Mucosa of descending colon (tissue), 3 donors: ENCODE results near the gene LEFTY1. TPM values are rescaled to one million over a fixed set of nuclear protein-coding genes. Genes with fewer than 3 reads are reported as not detected.
"Not testable (repeated sequence)": the region's sequence is repeated elsewhere in the genome, so short reads cannot be mapped to it uniquely, and the experiment has no call there.

ENCODE experiments used
- ATAC-seq: fragments of 200-7000 bp; cut with Tn5 transposase; one replicate; pipeline ENCODE4 v1.9.1; 2020; ENCODE audit warnings: mild to moderate bottlenecking, moderate library complexity
- DNase-seq, 3 donors: peaks; one replicate each; pipeline ENCODE4 v3.0.0-alpha.2; 2020
- H3K36me3 ChIP-seq: fragments of 200-600 bp; one replicate; pipeline ENCODE4 v1.8.0; 2021; ENCODE audit warnings: low read depth, mild to moderate bottlenecking
- H3K4me1 ChIP-seq: fragments of 200-600 bp; one replicate; pipeline ENCODE4 v1.8.0; 2021; ENCODE audit warnings: low read depth, mild to moderate bottlenecking
- H3K4me3 ChIP-seq: fragments of 200-600 bp; one replicate; pipeline ENCODE4 v1.8.0; 2021; ENCODE audit warnings: mild to moderate bottlenecking
- H3K9me3 ChIP-seq: fragments of 200-600 bp; one replicate; pipeline ENCODE4 v1.8.0; 2021; ENCODE audit warnings: mild to moderate bottlenecking
- CTCF ChIP-seq: fragments of 200-600 bp; IDR thresholded peaks from one replicate; pipeline ENCODE4 v1.8.0; 2022; ENCODE audit warnings: antibody characterized with exemption, mild to moderate bottlenecking
- intact Hi-C, 2 donors: fragments of 100-400 bp; cut with DNase I in 1 of 2; cut with micrococcal nuclease in 1 of 2; formaldehyde crosslinking; loops; one replicate each; pipeline versions ENCODE4 v1.11.0 to v1.11.1; 2022; cut with DNase I, micrococcal nuclease
- total RNA-seq, 3 donors: library from RNA; stranded (reverse); fragmentation: NEBNext Ultra II Directional in 2 of 3; extraction: Animal tissue kit (Norgen Biotek cat#: 25700) in 2 of 3; gene quantifications; one replicate each; pipeline versions ENCODE4 v1.2.1 to v1.2.4, GENCODE V29; 2021 to 2023
- donor health status: DM: no; HTN: no; CAD: no; lungs with moderate emphysema.
- donor health status: DM: no; HTN: no; CAD: no.
- donor health status: DM: no; HTN: yes; CAD: no.

Gene LEFTY1
- total RNA-seq, 3 donors from 2014 or later: 27.3 to 199 (median 60.3) TPM

- H3K9me3 ChIP-seq: no peaks in the 10 kb centered on the region
- no peak overlapping the region for H3K4me3 ChIP-seq
- intact Hi-C loops: no loop called here
- DNase-seq (no peak), ATAC-seq (no peak)
- no peak for TF ChIP-seq CTCF
- H3K4me1 ChIP-seq: no peaks in the 10 kb centered on the region
- no peaks in the 10 kb centered on the region for H3K36me3 ChIP-seq
Observed at GRCh38 chr1:225933072-225933471, 44.1 kb upstream of the LEFTY1 start.

- H3K4me1 ChIP-seq: no peaks in the 10 kb centered on the region
- TF ChIP-seq CTCF: no peak
- no peak for DNase-seq
- H3K36me3 ChIP-seq: no peaks in the 10 kb centered on the region
- intact Hi-C loops: no loop called here
- H3K9me3 ChIP-seq: no peaks in the 10 kb centered on the region
- H3K4me3 ChIP-seq: no peak overlapping the region
- no peak for ATAC-seq
Observed at GRCh38 chr1:225931270-225932136, 42.6 kb upstream of the LEFTY1 start.

- Histone ChIP-seq H3K4me3 (no peak overlapping the region), H3K9me3 (no peaks in the 10 kb centered on the region), H3K36me3 (no peaks in the 10 kb centered on the region), H3K4me1 (no peaks in the 10 kb centered on the region)
- DNase-seq (no peak), ATAC-seq (no peak)
- intact Hi-C loops: no loop called here
- no peak for TF ChIP-seq CTCF
Observed at GRCh38 chr1:225930566-225930965, 41.6 kb upstream of the LEFTY1 start.

- H3K4me1 ChIP-seq, intact Hi-C loops, H3K36me3 ChIP-seq, ATAC-seq, H3K4me3 ChIP-seq, DNase-seq, H3K9me3 ChIP-seq: not testable (repeated sequence)
Observed at GRCh38 chr1:225929462-225929861, 40.5 kb upstream of the LEFTY1 start.

GRCh38 chr1:225928186-225929175 lies 39.5 kb upstream of the LEFTY1 start:
- H3K36me3 ChIP-seq: no peaks in the 10 kb centered on the region
- ATAC-seq (no peak), DNase-seq (no peak)
- intact Hi-C loops: no loop called here
- no peak overlapping the region for H3K4me3 ChIP-seq
- no peak for TF ChIP-seq CTCF
- peaks cover 6% of the 10 kb centered on the region for H3K4me1 ChIP-seq
- H3K9me3 ChIP-seq: no peaks in the 10 kb centered on the region
